CD4-positive, alpha-beta T cell treated with Interleukin-15 for 4 hours (primary cell): ENCODE data around the gene EPHA5.
"Not testable (repeated sequence)": the region's sequence is repeated elsewhere in the genome, so short reads cannot be mapped to it uniquely, and the experiment has no call there.

Source experiments
- DNase-seq: peaks from one replicate; pipeline ENCODE4 v3.0.0-alpha.2; 2020; ENCODE audit warnings: low spot score

The EPHA5 gene

GRCh38 chr4:65367306-65367705 lies 303.0 kb downstream of the EPHA5 start:
- no peak for DNase-seq

- no peak for DNase-seq
Observed at GRCh38 chr4:65358914-65359313, 311.4 kb downstream of the EPHA5 start.

GRCh38 chr4:65353098-65353497 lies 317.2 kb downstream of the EPHA5 start:
- no peak for DNase-seq

GRCh38 chr4:65344278-65344825 lies 325.9 kb downstream of the EPHA5 start:
- no peak for DNase-seq

GRCh38 chr4:65343342-65343741 lies 326.9 kb downstream of the EPHA5 start:
- DNase-seq: no peak

- DNase-seq: no peak
Observed at GRCh38 chr4:65341557-65341956, 328.7 kb downstream of the EPHA5 start.

- DNase-seq: no peak
Observed at GRCh38 chr4:65340382-65341109, 329.7 kb downstream of the EPHA5 start.

GRCh38 chr4:65337371-65337770 lies 332.9 kb downstream of the EPHA5 start:
- DNase-seq: no peak

- no peak for DNase-seq
Observed at GRCh38 chr4:65336465-65336864, 333.8 kb downstream of the EPHA5 start.

- no peak for DNase-seq
Observed at GRCh38 chr4:65316534-65316933, 353.8 kb downstream of the EPHA5 start.

GRCh38 chr4:65311120-65311519 lies 359.2 kb downstream of the EPHA5 start:
- DNase-seq: no peak

GRCh38 chr4:65310586-65310985 lies 359.7 kb downstream of the EPHA5 start:
- no peak for DNase-seq

GRCh38 chr4:65308626-65309025 lies 361.7 kb downstream of the EPHA5 start:
- not testable (repeated sequence) for DNase-seq

- DNase-seq: no peak
Observed at GRCh38 chr4:65302145-65302544, 368.1 kb downstream of the EPHA5 start.

GRCh38 chr4:65296246-65296645 lies 374.0 kb downstream of the EPHA5 start:
- no peak for DNase-seq

GRCh38 chr4:65287071-65287470 lies 383.2 kb downstream of the EPHA5 start:
- no peak for DNase-seq
